Parathyroid adenoma (tissue), 2 donors: ENCODE results near the gene MCRIP2.

Experiments
- H2AFZ ChIP-seq: fragments of 300-600 bp; sonication (generic); one replicate; pipeline ENCODE4 v1.7.0; 2017; ENCODE audit warnings: antibody characterized with exemption, mild to moderate bottlenecking
- H3K27ac ChIP-seq: fragments of 300-600 bp; sonication (generic); one replicate; pipeline ENCODE4 v1.7.0; 2017
- H3K27me3 ChIP-seq: fragments of 300-600 bp; sonication (generic); one replicate; pipeline ENCODE4 v1.7.0; 2017; ENCODE audit warnings: low read length; ENCODE audit not compliant: control insufficient read depth, insufficient read depth
- H3K36me3 ChIP-seq: fragments of 300-600 bp; sonication (generic); one replicate; pipeline ENCODE4 v1.7.0; 2017; ENCODE audit warnings: low read length; ENCODE audit not compliant: control insufficient read depth, insufficient read depth
- H3K4me1 ChIP-seq: fragments of 300-600 bp; sonication (generic); one replicate; pipeline ENCODE4 v1.7.0; 2017; ENCODE audit warnings: control low read depth
- H3K4me2 ChIP-seq: fragments of 300-600 bp; sonication (generic); one replicate; pipeline ENCODE4 v1.7.0; 2017; ENCODE audit warnings: low read length
- H3K4me3 ChIP-seq: fragments of 300-600 bp; sonication (generic); one replicate; pipeline ENCODE4 v1.7.0; 2017; ENCODE audit warnings: low read depth, low read length
- H3K79me2 ChIP-seq: fragments of 300-600 bp; sonication (generic); one replicate; pipeline ENCODE4 v1.7.0; 2017; ENCODE audit warnings: control low read depth
- H3K9ac ChIP-seq: fragments of 300-600 bp; sonication (generic); one replicate; pipeline ENCODE4 v1.7.0; 2017; ENCODE audit warnings: mild to moderate bottlenecking
- H3K9me3 ChIP-seq: fragments of 300-600 bp; sonication (generic); one replicate; pipeline ENCODE4 v1.7.0; 2017; ENCODE audit warnings: low read length; ENCODE audit not compliant: control insufficient read depth
- CTCF ChIP-seq: fragments of 300-600 bp; sonication (generic); IDR thresholded peaks from one replicate; pipeline ENCODE4 v1.7.0; 2017; ENCODE audit warnings: antibody characterized with exemption, mild to moderate bottlenecking
- donor health status: primary hyperparathyroidism.

MCRIP2 gene

DNA sequence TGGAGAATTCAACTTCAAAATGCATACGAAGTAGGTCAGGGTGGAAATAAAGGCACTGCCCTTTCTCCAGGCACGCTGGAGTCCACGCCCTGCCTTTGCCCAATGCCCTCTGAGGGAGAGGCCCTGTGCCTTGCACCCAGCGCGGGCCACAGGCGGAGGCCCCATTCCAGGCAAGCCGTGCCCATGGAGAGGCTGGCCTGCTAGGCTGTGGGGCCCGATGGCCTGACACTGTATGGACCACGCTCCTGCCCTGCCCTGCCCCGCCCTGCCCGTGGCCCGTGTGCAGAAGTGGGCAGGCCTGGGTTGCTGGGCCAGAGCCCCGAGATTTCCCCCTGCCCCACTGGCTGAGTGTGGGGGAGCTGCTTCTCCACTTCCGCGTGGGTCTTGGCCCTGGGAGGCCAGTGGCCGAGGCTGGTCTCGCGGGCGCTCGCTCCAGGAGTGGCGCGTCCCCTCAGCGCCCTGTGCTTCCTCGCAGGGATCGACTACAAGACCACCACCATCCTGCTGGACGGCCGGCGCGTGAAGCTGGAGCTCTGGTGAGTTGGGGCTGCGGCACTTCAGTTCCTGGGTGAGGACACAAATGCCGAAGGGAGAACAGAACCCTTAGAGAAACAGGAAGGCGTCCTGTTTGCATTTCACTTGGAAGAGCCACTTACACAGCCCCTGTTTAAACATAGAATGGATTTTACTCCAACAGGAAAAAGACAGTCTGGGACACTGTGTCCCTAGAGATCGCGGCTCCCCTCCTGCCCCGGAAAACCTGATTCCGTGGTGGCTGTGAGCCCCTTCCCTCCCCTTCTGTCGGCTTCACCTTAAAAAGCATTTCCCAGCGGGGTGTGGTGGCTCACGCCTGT is 24.7 kb upstream of the MCRIP2 start:
- Histone ChIP-seq H3K9ac (no peak overlapping the region), H3K27ac (no peak overlapping the region), H3K36me3 (no peaks in the 10 kb centered on the region), H3K79me2 (peaks cover 11% of the 10 kb centered on the region), H3K9me3 (no peaks in the 10 kb centered on the region), H3K27me3 (no peaks in the 10 kb centered on the region), H3K4me1 (peaks cover 6% of the 10 kb centered on the region), H3K4me3 (no peak overlapping the region), H3K4me2 (no peak overlapping the region), H2AFZ (no peak overlapping the region)
- TF ChIP-seq CTCF, result no peak

- H3K27me3 ChIP-seq, result no peaks in the 10 kb centered on the region
- no peak overlapping the region for H3K4me3 ChIP-seq
- H3K9me3 ChIP-seq, result no peaks in the 10 kb centered on the region
- H3K4me2 ChIP-seq, result no peak overlapping the region
- H2AFZ ChIP-seq, result no peak overlapping the region
- H3K9ac ChIP-seq, result no peak overlapping the region
- no peak for TF ChIP-seq CTCF
- H3K79me2 ChIP-seq, result peaks cover 11% of the 10 kb centered on the region
- H3K27ac ChIP-seq, result no peak overlapping the region
- no peaks in the 10 kb centered on the region for H3K36me3 ChIP-seq
- H3K4me1 ChIP-seq, result peaks cover 7% of the 10 kb centered on the region
Measured at GRCh38 chr16:617855-618254, 23.8 kb upstream of the MCRIP2 start.

DNA sequence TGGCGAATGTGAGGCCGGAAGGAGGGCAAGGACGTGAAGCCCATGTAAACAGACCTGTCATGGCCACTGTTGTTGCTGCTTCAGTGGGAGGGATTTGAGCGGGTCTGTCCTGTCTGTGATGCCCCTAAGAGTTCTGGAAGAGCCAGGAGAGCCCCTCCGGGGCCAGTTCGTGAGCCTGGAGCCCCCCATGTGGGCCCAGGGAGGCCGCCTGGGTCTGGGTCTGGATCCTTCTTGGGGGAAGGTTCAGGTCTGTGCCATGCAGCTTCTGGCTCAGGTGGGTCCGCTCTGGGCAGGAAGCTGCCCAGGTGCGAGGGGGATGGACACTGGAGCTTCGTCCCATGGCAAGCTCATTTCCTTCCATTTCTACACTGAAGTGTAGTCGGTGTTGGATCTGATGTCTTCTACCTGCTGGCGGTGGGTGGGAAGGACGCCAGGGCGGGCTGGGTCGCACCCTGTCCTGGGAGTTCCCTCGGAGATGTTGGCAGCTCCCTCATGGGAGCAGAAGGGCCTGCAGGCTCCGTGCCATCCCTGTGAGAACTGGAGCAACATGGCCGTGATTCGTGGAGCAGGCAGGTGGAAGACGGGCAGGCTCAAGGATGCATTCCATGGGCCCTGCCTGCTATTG is 22.0 kb upstream of the MCRIP2 start:
- no peak overlapping the region for H3K27ac ChIP-seq
- H3K9me3 ChIP-seq, result no peaks in the 10 kb centered on the region
- no peak overlapping the region for H2AFZ ChIP-seq
- H3K27me3 ChIP-seq, result no peaks in the 10 kb centered on the region
- H3K9ac ChIP-seq, result no peak overlapping the region
- no peak overlapping the region for H3K4me3 ChIP-seq
- no peak for TF ChIP-seq CTCF
- H3K4me1 ChIP-seq, result peaks cover 7% of the 10 kb centered on the region
- H3K36me3 ChIP-seq, result no peaks in the 10 kb centered on the region
- H3K4me2 ChIP-seq, result no peak overlapping the region
- H3K79me2 ChIP-seq, result peaks cover 8% of the 10 kb centered on the region

DNA sequence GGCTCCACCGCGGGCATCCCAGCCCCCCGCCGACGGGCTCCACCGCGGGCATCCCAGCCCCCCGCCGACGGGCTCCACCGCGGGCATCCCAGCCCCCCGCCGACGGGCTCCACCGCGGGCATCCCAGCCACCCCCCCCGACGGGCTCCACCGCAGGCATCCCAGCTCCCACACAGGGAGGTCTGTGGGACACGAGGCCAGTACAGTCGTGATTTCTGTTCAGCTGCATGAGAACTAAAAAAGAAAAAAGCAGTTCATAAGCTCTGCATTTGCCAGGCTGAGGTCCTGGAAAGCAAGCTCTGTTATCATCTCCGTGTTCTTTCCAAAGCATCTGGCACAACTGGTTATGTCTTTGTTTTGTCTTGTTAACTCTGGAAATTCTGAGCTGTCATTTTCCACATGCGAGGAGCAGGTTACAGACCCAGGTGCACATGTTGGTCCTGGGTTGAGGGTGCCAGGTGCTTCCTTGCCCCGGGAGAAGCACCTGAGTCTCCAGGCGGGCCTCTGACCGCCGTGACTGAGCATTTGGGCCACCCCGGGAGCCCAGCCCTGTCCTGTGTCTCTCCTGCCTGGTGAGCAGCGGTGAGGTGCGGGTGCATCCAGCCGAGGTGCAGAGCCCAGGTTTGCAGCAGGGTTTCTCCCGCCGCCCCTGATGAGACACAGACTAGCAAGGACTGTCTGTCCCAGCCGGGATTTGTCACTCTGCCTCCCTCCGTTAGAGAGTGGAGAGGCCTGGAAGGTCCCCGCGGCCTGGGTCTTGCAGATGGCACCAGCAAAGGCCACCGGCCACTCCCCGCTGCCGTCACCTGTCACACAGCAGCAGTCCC is 20.7 kb upstream of the MCRIP2 start:
- peaks cover 3% of the 10 kb centered on the region for H3K79me2 ChIP-seq
- no peak overlapping the region for H3K4me3 ChIP-seq
- peaks cover 7% of the 10 kb centered on the region for H3K4me1 ChIP-seq
- no peak overlapping the region for H2AFZ ChIP-seq
- no peak for TF ChIP-seq CTCF
- no peak overlapping the region for H3K4me2 ChIP-seq
- H3K9ac ChIP-seq, result no peak overlapping the region
- H3K27ac ChIP-seq, result no peak overlapping the region
- H3K27me3 ChIP-seq, result no peaks in the 10 kb centered on the region
- no peaks in the 10 kb centered on the region for H3K36me3 ChIP-seq
- no peaks in the 10 kb centered on the region for H3K9me3 ChIP-seq
